GM23338 (cell line): ENCODE data around the gene CHN1.

Experiments used
- CREB1 ChIP-seq: fragments of 250-450 bp; sonication (Bioruptor Pico); IDR thresholded peaks from 2 replicates; pipeline ENCODE4 v1.5.0; 2020; ENCODE audit warnings: low read depth, mild to moderate bottlenecking, moderate library complexity
- EZH2 ChIP-seq: fragments of 200-600 bp; sonication (generic); IDR thresholded peaks from one replicate; pipeline ENCODE4 v1.8.0; 2017; ENCODE audit warnings: antibody characterized with exemption, mild to moderate bottlenecking, low read depth; ENCODE audit not compliant: unreplicated experiment
- EZH2phosphoT487 ChIP-seq: fragments of 200-600 bp; sonication (generic); IDR thresholded peaks from one replicate; pipeline ENCODE4 v1.8.1; 2018; ENCODE audit warnings: antibody characterized with exemption; ENCODE audit not compliant: unreplicated experiment
- JUNB ChIP-seq: IDR thresholded peaks from one replicate; pipeline ENCODE4 v1.6.1; 2016; ENCODE audit warnings: antibody characterized with exemption; ENCODE audit not compliant: unreplicated experiment
- POLR2AphosphoS5 ChIP-seq: IDR thresholded peaks from 2 replicates; pipeline ENCODE4 v1.6.1; 2016; ENCODE audit warnings: antibody characterized with exemption, low read depth
- REST ChIP-seq: IDR thresholded peaks from one replicate; pipeline ENCODE4 v1.6.1; 2018; ENCODE audit warnings: antibody characterized with exemption; ENCODE audit not compliant: unreplicated experiment
- ZNF331 ChIP-seq: fragments of 250-450 bp; sonication (Bioruptor Pico); IDR thresholded peaks from 2 replicates; pipeline ENCODE4 v1.5.0; 2020; ENCODE audit warnings: low read depth, mild to moderate bottlenecking, moderate library complexity
- TF ChIP-seq, protein P1 (sequence below), 2 experiments: fragments of 200-600 bp in 1 of 2; sonication (generic) in 1 of 2; conservative IDR thresholded peaks; 2 replicates each; pipeline versions ENCODE4 v1.5.1 to v1.6.1; 2016 to 2017; ENCODE audit warnings: antibody characterized with exemption in 2 of 2, low read depth in 2 of 2, mild to moderate bottlenecking in 2 of 2, moderate library complexity in 1 of 2
- TF ChIP-seq, protein P2 (sequence below): IDR thresholded peaks from 2 replicates; pipeline ENCODE4 v1.6.1; 2016; ENCODE audit warnings: antibody characterized with exemption
- TF ChIP-seq, protein P3 (sequence below): fragments of 250-450 bp; sonication (Bioruptor Pico); IDR thresholded peaks from 2 replicates; pipeline ENCODE4 v1.5.0; 2020; ENCODE audit warnings: mild to moderate bottlenecking, moderate library complexity

DNA sequence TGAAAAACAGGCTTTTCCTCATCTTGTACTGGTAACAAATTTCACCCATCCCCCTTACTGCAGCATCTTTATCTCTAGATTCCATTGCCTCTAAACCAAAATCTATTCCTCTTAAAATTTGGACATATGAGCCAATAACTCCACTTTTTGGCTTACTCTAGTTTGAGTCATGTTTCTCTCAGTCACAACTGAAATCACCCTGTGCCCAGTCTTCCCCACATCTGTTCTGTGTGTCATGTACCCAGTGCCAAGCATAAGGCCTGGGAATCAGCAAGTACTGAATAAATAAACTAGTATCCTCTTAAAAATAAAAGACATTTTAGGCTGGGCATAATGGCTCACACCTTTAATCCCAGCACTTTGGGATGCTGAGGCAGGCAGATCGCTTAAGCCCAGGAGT, 20.8 kb upstream of the CHN1 start:
- TF ChIP-seq, protein P1, sequence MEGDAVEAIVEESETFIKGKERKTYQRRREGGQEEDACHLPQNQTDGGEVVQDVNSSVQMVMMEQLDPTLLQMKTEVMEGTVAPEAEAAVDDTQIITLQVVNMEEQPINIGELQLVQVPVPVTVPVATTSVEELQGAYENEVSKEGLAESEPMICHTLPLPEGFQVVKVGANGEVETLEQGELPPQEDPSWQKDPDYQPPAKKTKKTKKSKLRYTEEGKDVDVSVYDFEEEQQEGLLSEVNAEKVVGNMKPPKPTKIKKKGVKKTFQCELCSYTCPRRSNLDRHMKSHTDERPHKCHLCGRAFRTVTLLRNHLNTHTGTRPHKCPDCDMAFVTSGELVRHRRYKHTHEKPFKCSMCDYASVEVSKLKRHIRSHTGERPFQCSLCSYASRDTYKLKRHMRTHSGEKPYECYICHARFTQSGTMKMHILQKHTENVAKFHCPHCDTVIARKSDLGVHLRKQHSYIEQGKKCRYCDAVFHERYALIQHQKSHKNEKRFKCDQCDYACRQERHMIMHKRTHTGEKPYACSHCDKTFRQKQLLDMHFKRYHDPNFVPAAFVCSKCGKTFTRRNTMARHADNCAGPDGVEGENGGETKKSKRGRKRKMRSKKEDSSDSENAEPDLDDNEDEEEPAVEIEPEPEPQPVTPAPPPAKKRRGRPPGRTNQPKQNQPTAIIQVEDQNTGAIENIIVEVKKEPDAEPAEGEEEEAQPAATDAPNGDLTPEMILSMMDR (conservative IDR thresholded peaks at IDR 0.05; ENCODE audit: low read depth in 2 of 2), result no peak
- no peak for TF ChIP-seq POLR2AphosphoS5
- TF ChIP-seq EZH2, result no peak
- TF ChIP-seq REST, result no peak
- TF ChIP-seq JUNB, result no peak
- TF ChIP-seq CREB1 (CRISPR knock-in tag), result no peak
- TF ChIP-seq ZNF331 (CRISPR knock-in tag), result no peak
- TF ChIP-seq EZH2phosphoT487, result no peak
- TF ChIP-seq, protein P2, sequence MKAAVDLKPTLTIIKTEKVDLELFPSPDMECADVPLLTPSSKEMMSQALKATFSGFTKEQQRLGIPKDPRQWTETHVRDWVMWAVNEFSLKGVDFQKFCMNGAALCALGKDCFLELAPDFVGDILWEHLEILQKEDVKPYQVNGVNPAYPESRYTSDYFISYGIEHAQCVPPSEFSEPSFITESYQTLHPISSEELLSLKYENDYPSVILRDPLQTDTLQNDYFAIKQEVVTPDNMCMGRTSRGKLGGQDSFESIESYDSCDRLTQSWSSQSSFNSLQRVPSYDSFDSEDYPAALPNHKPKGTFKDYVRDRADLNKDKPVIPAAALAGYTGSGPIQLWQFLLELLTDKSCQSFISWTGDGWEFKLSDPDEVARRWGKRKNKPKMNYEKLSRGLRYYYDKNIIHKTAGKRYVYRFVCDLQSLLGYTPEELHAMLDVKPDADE, result no peak
- TF ChIP-seq, protein P3, sequence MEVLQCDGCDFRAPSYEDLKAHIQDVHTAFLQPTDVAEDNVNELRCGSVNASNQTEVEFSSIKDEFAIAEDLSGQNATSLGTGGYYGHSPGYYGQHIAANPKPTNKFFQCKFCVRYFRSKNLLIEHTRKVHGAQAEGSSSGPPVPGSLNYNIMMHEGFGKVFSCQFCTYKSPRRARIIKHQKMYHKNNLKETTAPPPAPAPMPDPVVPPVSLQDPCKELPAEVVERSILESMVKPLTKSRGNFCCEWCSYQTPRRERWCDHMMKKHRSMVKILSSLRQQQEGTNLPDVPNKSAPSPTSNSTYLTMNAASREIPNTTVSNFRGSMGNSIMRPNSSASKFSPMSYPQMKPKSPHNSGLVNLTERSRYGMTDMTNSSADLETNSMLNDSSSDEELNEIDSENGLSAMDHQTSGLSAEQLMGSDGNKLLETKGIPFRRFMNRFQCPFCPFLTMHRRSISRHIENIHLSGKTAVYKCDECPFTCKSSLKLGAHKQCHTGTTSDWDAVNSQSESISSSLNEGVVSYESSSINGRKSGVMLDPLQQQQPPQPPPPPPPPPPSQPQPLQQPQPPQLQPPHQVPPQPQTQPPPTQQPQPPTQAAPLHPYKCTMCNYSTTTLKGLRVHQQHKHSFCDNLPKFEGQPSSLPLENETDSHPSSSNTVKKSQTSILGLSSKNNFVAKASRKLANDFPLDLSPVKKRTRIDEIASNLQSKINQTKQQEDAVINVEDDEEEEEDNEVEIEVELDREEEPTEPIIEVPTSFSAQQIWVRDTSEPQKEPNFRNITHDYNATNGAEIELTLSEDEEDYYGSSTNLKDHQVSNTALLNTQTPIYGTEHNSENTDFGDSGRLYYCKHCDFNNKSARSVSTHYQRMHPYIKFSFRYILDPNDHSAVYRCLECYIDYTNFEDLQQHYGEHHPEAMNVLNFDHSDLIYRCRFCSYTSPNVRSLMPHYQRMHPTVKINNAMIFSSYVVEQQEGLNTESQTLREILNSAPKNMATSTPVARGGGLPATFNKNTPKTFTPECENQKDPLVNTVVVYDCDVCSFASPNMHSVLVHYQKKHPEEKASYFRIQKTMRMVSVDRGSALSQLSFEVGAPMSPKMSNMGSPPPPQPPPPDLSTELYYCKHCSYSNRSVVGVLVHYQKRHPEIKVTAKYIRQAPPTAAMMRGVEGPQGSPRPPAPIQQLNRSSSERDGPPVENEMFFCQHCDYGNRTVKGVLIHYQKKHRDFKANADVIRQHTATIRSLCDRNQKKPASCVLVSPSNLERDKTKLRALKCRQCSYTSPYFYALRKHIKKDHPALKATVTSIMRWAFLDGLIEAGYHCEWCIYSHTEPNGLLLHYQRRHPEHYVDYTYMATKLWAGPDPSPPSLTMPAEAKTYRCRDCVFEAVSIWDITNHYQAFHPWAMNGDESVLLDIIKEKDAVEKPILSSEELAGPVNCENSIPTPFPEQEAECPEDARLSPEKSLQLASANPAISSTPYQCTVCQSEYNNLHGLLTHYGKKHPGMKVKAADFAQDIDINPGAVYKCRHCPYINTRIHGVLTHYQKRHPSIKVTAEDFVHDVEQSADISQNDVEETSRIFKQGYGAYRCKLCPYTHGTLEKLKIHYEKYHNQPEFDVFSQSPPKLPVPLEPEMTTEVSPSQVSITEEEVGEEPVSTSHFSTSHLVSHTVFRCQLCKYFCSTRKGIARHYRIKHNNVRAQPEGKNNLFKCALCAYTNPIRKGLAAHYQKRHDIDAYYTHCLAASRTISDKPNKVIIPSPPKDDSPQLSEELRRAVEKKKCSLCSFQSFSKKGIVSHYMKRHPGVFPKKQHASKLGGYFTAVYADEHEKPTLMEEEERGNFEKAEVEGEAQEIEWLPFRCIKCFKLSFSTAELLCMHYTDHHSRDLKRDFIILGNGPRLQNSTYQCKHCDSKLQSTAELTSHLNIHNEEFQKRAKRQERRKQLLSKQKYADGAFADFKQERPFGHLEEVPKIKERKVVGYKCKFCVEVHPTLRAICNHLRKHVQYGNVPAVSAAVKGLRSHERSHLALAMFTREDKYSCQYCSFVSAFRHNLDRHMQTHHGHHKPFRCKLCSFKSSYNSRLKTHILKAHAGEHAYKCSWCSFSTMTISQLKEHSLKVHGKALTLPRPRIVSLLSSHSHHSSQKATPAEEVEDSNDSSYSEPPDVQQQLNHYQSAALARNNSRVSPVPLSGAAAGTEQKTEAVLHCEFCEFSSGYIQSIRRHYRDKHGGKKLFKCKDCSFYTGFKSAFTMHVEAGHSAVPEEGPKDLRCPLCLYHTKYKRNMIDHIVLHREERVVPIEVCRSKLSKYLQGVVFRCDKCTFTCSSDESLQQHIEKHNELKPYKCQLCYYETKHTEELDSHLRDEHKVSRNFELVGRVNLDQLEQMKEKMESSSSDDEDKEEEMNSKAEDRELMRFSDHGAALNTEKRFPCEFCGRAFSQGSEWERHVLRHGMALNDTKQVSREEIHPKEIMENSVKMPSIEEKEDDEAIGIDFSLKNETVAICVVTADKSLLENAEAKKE (CRISPR knock-in tag), result no peak
